Medulla oblongata (tissue), 1 donor: Measurements from ENCODE around the gene EIF4EBP2.

Experiments used
- DNase-seq: peaks from one replicate; pipeline ENCODE4 v3.0.0-alpha.2; 2015; ENCODE audit errors: extremely low spot score

The EIF4EBP2 gene

DNA sequence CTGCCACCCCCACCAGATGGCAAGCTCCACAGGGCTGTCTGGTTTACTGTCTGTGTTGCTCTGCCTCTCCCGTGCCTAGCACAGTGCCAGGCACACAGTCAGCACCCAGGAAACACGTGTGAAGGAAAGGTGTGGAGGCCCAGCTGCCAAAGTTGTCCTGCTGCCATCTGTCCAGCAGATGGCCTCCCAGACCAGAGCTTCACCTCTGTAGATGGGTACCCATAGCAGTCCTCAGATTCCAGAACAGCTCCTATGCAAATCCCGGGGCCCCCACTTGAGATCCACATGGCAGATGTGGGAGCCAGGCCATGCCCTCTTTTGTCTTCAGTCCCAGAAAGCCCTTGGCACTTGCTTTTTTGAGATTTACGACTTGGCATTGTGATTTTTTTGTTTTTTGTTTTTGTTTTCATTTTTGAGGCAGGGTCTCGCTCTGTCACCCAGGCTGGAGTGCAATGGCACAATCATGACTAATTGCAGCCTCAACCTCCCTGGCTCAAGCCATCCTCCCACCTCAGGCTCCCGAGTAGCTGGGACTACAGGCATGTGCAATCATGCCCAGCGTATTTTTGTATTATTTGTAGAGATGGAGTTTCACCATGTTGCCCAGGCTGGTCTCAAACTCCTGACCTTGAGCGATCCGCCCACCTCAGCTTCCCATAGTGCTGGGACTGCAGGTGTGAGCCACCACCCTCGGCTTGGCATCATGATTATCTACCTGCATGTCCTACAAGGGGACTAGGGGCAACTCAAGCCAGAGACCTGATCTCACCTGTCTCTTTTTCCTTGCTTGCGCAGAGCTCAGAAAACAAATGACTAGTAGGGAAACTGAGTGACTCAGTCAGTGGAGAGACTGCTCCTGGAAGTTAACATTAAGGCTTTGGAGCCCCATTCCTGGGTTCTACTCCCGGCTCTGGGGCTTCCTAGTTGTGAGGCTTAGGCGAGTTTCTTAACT is 57.7 kb downstream of the EIF4EBP2 start:
- DNase-seq: peak; percentile 77

DNA sequence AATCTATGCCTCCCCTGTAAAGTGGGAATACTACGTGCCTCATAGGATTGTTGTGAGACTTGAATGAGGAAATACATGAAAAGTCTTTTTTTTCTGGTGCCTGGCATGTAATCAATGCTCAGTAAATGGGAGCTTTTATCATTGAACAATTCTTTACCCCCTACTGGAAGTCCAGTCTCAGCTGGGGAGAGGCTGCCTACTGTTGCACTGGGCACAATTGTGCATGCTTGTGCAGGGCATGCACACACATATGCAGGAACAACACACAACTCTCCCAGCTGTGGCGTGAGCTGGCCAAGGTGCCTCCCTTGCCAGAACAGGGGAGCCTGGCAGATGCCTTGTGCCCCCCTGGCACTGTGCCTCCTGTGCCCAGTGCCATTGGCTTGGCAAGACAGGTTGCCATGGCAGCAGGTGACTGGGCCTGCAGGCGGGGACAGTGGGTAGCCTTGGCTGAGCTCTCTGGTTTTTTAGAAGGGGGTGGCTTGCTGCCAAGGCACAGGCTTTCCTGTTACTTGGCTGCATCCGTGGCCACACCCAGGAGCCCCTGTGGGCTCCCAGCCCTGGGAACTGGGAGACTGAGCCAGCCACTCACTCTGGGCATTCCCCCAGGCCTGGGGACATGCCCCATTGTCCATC is 58.5 kb downstream of the EIF4EBP2 start:
- DNase-seq: peak; percentile 80

DNA sequence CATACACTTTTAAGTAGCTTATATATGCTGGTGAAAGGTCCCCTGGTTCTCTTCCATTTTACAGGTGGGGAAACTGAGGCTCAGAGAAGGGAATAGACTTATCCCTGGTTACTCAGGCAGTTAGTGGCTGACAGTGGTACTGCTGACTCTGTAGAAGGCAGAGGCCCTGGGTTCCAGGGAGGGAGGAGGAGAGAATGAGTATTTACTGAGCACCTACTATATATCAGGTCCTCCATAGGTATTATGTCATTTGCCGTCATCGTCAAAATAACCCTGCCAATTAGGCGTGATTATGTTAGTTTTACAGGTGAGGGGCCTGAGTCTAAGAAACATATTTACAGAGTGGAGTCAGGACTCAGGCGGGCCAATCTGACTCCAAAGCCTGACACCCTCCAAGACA is 61.3 kb downstream of the EIF4EBP2 start:
- DNase-seq: no peak

DNA sequence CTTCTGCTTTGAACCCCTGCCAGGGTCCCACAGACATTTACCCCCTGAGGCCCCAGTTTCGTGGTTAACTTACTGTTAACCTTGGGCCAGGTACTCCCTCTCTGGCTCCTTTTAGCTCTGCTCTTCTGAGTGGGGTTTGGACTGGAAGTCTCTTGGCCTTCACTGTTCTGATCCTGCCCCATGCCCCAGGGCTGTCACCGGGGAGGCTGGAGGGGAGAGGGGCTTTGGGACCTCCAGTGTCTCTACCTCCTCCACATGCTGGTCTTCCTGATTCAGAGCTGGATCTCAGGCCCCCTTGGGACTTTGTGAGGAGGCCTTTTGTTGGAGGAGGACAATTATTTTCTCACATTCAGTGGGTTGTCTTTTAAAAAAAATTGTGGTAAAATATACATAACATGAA is 61.9 kb downstream of the EIF4EBP2 start:
- DNase-seq: no peak

DNA sequence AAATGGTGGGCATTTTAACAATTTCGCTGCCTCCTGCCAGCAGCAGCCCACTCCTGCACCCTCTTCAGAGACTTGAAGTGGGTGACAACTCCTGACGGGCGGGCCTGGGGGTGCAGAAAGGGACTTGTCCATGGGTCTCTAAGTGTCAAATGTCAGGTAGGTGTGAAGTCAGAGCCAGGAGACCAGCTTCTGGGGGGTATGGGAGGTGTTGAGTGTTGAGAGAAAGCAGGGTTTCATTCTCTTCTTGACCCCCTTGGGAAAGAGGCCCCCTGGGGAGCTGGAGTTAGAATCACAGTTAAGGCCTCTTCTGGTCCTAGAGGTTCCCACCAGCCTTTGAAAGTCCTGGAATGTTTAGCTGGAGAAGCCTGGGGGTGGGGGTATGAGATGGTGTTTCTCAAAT is 63.0 kb downstream of the EIF4EBP2 start:
- no peak for DNase-seq

DNA sequence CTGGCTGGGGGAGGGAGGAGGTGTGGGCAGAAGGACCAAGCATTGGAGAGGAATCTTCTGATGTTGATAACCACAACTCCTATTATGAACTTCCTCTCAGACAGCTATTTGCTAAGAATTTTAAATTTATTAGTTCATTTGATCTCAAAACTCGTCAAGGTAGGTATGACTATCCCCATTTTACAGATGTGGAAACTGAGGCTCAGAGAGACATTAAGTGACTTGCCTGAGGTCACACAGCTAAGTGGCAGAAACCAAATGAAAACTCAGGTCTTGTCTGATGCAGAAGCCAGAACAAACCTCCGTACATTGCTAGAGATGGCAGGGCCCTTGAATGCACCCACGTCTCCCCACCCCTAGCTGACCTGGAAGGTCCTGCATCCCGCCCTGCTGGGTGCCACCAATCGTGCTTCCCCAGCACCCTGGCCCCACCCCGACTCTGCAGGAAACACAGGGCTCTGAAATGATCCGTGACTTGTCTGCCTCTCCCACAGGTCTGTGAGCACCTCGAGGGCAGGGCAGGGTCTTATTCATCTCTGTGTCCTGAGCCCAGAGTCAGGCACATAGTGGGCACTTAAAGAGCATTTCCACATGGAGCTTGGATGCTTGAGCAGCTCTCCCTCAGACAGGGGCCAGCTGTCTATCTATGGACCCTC is 69.0 kb downstream of the EIF4EBP2 start:
- no peak for DNase-seq

- DNase-seq: no peak
These were observed 70.8 kb downstream of the EIF4EBP2 start for GRCh38 chr10:70474780-70475179.

DNA sequence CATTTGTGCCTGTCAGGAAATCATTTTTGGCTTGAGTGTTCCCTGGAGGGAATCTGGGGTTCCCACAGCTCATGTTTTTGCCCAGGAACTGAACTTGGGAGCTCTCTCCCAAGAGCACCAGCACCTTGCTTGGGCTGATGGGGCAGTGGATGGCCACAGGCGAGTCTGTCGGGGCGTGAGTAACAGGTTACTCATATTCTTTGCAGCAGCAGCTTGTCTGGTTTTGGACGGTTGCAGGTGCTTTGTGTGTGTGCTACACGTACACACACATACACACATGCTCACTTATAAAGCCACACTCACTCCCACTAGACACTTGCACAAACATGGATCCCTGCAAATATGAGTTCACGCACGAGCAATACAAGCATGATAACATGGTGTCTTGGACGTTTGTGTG is 71.7 kb downstream of the EIF4EBP2 start:
- no peak for DNase-seq

DNA sequence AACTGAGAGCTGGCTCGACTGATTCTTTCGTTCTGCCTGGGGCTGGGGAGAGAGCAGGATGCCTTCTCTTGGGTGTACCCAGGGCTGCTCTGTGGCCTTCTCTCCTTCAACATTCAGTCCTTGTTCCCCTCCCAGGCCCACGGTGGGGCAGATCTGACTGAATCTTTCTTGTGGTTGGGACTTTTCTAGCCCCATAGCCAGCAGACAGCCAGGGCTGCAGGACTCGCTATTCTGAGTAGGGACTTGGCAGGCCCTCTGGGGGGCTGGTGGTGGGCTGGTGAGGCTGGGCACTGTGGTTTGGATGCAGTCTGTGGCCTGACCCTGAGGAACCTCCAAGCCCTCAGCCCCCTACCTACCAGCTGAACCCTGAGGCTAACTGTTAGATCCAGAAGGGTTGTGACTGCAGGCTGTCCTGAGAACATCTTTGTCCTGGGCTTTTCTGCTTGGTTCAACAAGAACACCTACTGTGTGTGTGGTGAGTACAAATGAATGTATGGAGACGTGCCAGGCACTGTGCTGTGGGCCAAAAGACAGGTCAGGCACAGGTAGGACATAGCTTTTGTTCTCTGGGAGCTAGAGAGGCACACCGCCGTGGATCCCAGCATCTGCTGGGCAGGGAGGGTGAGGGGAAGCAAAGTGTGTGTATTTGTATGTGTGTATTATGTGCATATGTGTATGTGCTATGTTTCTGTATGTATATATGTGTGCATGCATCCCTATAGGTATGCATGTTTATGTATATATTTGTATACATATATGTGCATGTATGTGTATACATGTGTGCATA is 72.5 kb downstream of the EIF4EBP2 start:
- DNase-seq: no peak

DNA sequence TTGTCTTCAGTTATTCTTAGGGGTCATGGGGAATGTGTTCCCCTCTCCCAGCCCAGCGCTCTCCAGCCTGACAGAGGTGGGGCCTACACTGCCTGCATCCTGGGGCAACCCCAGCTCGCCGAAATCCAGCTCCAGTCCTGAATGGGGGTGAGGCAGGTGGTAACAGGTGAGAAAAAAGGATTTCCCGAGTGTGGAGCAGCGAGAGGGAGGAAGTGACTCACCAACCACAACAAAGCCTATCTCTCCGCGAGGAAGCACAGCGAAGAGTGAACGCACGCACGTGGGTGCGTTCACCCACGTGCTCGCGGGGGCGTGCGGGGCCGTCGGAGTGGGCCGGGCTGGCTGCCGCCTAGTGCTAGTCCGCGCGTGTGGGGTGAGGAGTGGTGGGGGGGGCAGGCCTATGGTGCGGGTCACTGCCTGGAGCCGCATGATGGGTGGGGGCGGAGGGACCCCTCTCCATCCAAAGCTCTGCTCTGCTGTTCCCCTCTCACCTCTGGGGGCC is 73.8 kb downstream of the EIF4EBP2 start:
- no peak for DNase-seq
